WERI-Rb-1 (cell line): Measurements from ENCODE around the gene AGBL3.

ENCODE experiments used
- DNase-seq: peaks from one replicate; pipeline ENCODE4 v3.0.0-alpha.2; 2020
- H3K27ac ChIP-seq: fragments of 250-450 bp; sonication (Bioruptor Pico); 2 replicates; pipeline ENCODE4 v1.5.1; 2020; ENCODE audit warnings: mild to moderate bottlenecking, moderate library complexity
- H3K27me3 ChIP-seq: fragments of 250-450 bp; sonication (Bioruptor Pico); 2 replicates; pipeline ENCODE4 v1.5.1; 2021; ENCODE audit warnings: mild to moderate bottlenecking, low read depth, moderate library complexity; ENCODE audit not compliant: insufficient read depth, severe bottlenecking
- H3K36me3 ChIP-seq: fragments of 250-450 bp; sonication (Bioruptor Pico); 2 replicates; pipeline ENCODE4 v1.5.1; 2020; ENCODE audit warnings: mild to moderate bottlenecking, moderate library complexity
- H3K4me3 ChIP-seq: 2 replicates; pipeline ENCODE4 v1.5.1; 2011; ENCODE audit warnings: low read depth, mild to moderate bottlenecking, control low read depth, low read length
- H3K9me3 ChIP-seq: fragments of 250-450 bp; sonication (Bioruptor Pico); 2 replicates; pipeline ENCODE4 v1.5.1; 2021; ENCODE audit warnings: mild to moderate bottlenecking, moderate library complexity; ENCODE audit not compliant: severe bottlenecking
- CTCF ChIP-seq: IDR thresholded peaks from 2 replicates; pipeline ENCODE4 v1.5.1; 2011; ENCODE audit warnings: low read depth, mild to moderate bottlenecking, control low read depth, inconsistent platforms, low read length

Gene AGBL3

GRCh38 chr7:135100856-135101255 lies 114.5 kb downstream of the AGBL3 start:
- Histone ChIP-seq H3K9me3 (no peaks in the 10 kb centered on the region), H3K27ac (no peak overlapping the region), H3K4me3 (no peak overlapping the region), H3K27me3 (no peaks in the 10 kb centered on the region), H3K36me3 (no peaks in the 10 kb centered on the region)
- no peak for DNase-seq
- TF ChIP-seq CTCF = no peak

- TF ChIP-seq CTCF = no peak
- no peaks in the 10 kb centered on the region for H3K27me3 ChIP-seq
- DNase-seq = no peak
- H3K4me3 ChIP-seq = no peak overlapping the region
- no peaks in the 10 kb centered on the region for H3K36me3 ChIP-seq
- no peaks in the 10 kb centered on the region for H3K9me3 ChIP-seq
- no peak overlapping the region for H3K27ac ChIP-seq
These were observed 116.1 kb downstream of the AGBL3 start for GRCh38 chr7:135102372-135102771.

GRCh38 chr7:135109562-135109961 lies 123.3 kb downstream of the AGBL3 start:
- Histone ChIP-seq H3K9me3 (no peaks in the 10 kb centered on the region), H3K4me3 (no peak overlapping the region), H3K27me3 (no peaks in the 10 kb centered on the region), H3K36me3 (no peaks in the 10 kb centered on the region), H3K27ac (no peak overlapping the region)
- no peak for TF ChIP-seq CTCF
- DNase-seq = no peak

DNA sequence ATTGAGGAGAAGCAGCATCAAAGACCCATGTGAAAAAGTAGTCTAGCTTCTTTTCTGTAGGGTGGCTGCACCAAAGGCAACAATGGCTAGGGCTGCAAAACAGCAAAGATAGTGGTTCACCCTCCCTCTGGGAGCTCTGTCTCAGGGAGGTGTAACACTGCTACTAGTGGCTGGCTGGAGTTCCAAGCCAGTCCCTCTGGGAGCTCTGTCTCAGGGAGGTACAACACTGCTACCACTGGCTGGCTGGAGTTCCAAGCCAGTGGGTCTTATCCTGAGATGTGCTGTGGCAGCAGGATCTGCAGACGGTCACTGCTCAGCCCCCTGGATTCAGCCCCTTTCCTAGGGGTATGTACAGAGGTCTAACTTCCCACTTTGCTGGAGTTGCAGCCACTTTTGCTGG lies 123.7 kb downstream of the AGBL3 start:
- no peak overlapping the region for H3K4me3 ChIP-seq
- no peak for DNase-seq
- H3K27ac ChIP-seq = no peak overlapping the region
- no peaks in the 10 kb centered on the region for H3K27me3 ChIP-seq
- no peak for TF ChIP-seq CTCF
- H3K36me3 ChIP-seq = no peaks in the 10 kb centered on the region
- H3K9me3 ChIP-seq = no peaks in the 10 kb centered on the region

GRCh38 chr7:135111379-135111778 lies 125.1 kb downstream of the AGBL3 start:
- Histone ChIP-seq H3K36me3 (no peaks in the 10 kb centered on the region), H3K27me3 (no peaks in the 10 kb centered on the region), H3K4me3 (no peak overlapping the region), H3K27ac (no peak overlapping the region), H3K9me3 (no peaks in the 10 kb centered on the region)
- DNase-seq = no peak
- TF ChIP-seq CTCF = no peak

- Histone ChIP-seq H3K36me3 (no peaks in the 10 kb centered on the region), H3K4me3 (no peak overlapping the region), H3K27me3 (no peaks in the 10 kb centered on the region), H3K9me3 (no peaks in the 10 kb centered on the region), H3K27ac (no peak overlapping the region)
- no peak for DNase-seq
- TF ChIP-seq CTCF = no peak
These were observed 128.3 kb downstream of the AGBL3 start for GRCh38 chr7:135114622-135115021.
